Epithelial cell of proximal tubule (primary cell): ENCODE data around the gene TLR3. TPM values are rescaled to one million over a fixed set of nuclear protein-coding genes. Genes with fewer than 3 reads are reported as not detected.

ENCODE experiments used
- DNase-seq: peaks from one replicate; pipeline ENCODE4 v3.0.0-alpha.2; 2011; ENCODE audit warnings: low read depth
- H3K4me3 ChIP-seq: 2 replicates; pipeline ENCODE4 v1.5.1; 2011; ENCODE audit warnings: low read depth, mild to moderate bottlenecking, low read length
- total RNA-seq: library from RNA; depleted of rRNA; stranded (reverse); fragments of >200 nt; gene quantifications from 2 replicates; pipeline ENCODE4 v1.2.3, GENCODE V29; 2015
- TF ChIP-seq, protein P1 (sequence below): conservative IDR thresholded peaks from 2 replicates; pipeline ENCODE4 v1.5.1; 2012; ENCODE audit warnings: low read depth, mild to moderate bottlenecking, low read length

Gene TLR3
- total RNA-seq, 1 donor from 2014 or later = 4.7 TPM

DNA sequence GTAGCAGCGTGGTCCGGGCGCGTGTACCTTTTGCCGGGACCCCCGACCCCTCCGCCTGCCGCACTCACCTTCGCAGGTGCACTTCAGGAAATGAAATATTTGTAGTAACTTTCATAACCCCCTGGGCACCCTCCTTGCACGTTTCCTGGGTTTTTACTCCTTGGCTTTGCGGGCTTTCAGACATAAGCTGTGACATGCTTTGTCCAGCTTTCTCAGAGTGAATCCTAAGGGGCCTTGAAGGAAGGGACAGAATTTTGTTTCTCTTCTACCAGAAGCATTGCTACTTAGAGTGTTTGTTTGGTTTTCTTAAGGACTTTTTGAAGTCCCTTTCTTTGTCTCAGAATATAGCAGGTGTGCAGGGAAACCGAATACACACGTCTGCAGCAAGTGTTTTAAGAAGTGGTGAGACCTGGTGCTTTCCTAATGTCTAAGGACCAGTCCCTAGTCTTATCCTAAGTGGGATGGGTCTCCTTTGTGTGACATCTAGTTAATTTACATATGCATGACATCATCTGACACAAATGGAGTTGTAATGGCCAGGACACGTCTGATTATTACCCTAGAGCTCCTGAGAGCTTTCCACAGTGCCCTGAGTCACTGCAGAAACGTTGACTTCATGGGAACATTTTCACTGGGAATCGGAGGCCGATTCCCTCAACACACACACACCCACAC is 36.8 kb downstream of the TLR3 start:
- DNase-seq = peak; percentile 59
- TF ChIP-seq, protein P1, sequence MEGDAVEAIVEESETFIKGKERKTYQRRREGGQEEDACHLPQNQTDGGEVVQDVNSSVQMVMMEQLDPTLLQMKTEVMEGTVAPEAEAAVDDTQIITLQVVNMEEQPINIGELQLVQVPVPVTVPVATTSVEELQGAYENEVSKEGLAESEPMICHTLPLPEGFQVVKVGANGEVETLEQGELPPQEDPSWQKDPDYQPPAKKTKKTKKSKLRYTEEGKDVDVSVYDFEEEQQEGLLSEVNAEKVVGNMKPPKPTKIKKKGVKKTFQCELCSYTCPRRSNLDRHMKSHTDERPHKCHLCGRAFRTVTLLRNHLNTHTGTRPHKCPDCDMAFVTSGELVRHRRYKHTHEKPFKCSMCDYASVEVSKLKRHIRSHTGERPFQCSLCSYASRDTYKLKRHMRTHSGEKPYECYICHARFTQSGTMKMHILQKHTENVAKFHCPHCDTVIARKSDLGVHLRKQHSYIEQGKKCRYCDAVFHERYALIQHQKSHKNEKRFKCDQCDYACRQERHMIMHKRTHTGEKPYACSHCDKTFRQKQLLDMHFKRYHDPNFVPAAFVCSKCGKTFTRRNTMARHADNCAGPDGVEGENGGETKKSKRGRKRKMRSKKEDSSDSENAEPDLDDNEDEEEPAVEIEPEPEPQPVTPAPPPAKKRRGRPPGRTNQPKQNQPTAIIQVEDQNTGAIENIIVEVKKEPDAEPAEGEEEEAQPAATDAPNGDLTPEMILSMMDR = no peak
- H3K4me3 ChIP-seq = peak overlapping the region; percentile 70

DNA sequence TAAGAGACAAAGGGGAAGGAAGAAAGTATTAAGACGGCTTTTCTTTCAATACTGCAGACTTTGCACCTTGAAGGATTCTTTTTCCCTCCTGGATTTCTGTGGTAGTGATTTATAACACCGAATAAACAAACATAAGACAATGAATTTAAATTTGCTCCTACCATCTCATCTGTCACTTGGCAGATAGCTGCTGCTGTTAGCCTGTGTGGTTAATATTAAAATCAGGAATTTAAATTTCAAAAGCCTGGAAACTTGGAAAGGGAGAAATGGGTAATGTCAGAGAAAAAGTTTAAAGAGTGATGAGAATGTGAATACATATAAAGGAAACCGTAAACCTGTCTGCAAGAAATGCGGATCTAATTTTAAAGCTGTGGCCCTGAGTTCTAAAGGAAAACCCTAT is 39.0 kb downstream of the TLR3 start:
- TF ChIP-seq, protein P1 = no peak
- no peak for DNase-seq
- no peak overlapping the region for H3K4me3 ChIP-seq

DNA sequence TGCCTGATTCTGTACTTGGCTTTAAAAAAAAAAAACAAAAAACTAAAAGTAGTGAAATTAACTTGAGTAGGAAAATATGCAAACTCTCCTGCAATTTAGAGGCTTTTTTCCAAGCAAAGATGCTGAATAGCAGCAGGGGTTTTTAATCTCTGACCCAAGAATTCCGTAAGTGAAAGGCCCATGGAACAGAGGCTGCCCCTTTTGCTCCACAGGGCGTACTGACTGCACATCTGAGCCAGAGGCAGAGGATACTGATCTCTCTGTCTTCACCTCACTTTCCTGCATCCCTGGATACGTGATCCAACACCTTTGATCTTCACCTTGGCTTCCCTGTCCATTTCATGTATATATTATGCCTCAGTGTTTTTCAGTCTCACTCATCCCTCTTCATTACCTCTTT is 39.4 kb downstream of the TLR3 start:
- no peak overlapping the region for H3K4me3 ChIP-seq
- DNase-seq = no peak
- TF ChIP-seq, protein P1 = no peak

DNA sequence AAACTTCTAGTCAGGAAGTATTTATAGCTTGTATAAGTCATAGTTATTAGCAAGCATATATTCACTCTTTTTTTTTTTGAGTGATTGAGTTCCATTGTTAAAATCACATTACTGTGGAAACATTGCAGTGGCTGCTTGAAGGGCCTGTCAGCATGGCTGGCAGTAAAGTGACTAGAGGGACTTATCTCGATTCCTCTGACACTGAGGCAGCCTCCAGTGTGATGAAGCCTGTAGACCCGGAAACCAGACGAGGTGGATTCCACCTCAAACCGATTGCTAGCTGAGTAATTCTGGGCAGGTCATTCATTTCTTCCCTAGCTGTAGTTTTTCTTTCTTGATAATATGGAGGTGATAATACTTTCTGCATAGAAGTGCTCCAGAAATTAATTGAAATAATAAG is 40.3 kb downstream of the TLR3 start:
- no peak overlapping the region for H3K4me3 ChIP-seq
- DNase-seq = no peak
- TF ChIP-seq, protein P1 = no peak

DNA sequence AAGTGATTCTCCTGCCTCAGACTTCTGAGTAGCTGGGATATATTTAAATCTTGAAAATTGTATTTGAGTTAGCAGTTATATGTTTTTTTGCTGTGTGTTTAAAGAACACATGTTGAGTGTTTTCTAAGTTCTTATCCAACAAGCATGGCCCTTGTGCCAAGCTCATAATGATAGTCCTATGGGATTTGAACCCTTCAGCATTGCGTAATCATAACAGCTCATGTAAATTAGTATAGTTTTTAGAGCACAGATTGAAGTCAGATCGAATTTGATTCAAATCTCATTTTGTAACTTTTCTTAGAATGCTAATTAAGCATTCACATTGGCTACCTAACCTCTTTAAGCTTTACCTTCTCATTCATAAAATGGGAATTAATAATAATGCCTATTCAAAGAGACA is 47.7 kb downstream of the TLR3 start:
- no peak for DNase-seq
- H3K4me3 ChIP-seq = no peak overlapping the region
- TF ChIP-seq, protein P1 = no peak

DNA sequence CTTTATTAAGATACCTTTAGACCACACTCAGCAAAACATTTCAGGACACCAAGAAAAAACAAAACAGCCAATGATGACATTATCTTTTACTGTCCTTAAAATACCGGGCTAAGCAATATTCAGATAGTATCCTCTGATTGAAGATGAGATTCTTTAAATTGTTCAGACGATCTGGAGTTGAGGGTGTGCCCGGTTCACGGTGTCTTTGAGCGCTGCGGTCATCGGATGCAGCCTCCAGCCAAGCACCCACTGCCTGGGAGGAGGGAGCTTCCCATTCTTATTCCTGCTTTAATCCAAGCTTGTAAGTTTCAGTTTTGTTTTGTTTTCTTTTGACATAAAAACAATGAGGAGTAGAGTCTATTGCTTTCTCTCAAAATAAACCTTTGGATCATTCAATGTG is 49.6 kb downstream of the TLR3 start:
- TF ChIP-seq, protein P1 = no peak
- DNase-seq = no peak
- peak overlapping the region; percentile 37 for H3K4me3 ChIP-seq

DNA sequence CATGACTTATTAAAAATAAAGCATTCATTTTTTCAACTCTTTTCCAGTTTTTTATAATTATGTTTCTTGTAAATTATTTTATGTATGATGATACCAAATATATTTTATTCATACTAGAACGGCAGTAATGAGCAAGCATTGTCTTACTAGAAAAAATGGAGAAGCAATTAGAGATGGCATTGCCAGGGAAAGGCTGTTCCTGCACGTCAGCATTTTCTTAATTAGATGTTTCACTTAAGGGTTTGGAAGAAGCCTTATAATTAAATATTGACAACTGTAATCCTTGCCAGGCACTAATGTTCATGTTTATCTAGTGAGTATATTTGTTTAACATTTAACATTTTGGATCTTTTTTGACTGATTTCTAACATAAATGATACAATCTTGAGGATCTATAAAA is 52.1 kb downstream of the TLR3 start:
- H3K4me3 ChIP-seq = no peak overlapping the region
- TF ChIP-seq, protein P1 = no peak
- DNase-seq = no peak
